ENCODE measurements around the gene BAG1.

Gene BAG1

GRCh38 chr9:33248606-33249005 lies 15.9 kb downstream of the BAG1 start:
- H3K27me3 ChIP-seq (ENCODE audit: control insufficient read depth, low read length) = no peaks in the 10 kb centered on the region
- no peaks in the 10 kb centered on the region for H3K9me2 ChIP-seq (replicated peaks; ENCODE audit: control insufficient read depth, low read length)
- 0 out of 2 replicates have a peak, but pooled peaks cover 4% of the 10 kb centered on the region for H3F3A ChIP-seq (ENCODE audit: control insufficient read depth, insufficient read depth)
- H4K20me1 ChIP-seq (ENCODE audit: control insufficient read depth, insufficient read depth, low read depth, low read length) = no peaks in the 10 kb centered on the region
- H3K4me1 ChIP-seq (ENCODE audit: control insufficient read depth, low read length) = peaks cover 22% of the 10 kb centered on the region
- H3K4me3 ChIP-seq (ENCODE audit: low read length) = no peak overlapping the region
- H3K36me3 ChIP-seq (ENCODE audit: control insufficient read depth, low read length) = peaks cover 14% of the 10 kb centered on the region; the same call in 1 of the 2 replicates
- H3K27ac ChIP-seq (ENCODE audit: low read depth, low read length) = no peak overlapping the region
- H3K79me2 ChIP-seq (ENCODE audit: control insufficient read depth, low read length) = no peaks in the 10 kb centered on the region
- no peaks in the 10 kb centered on the region for H3K9me3 ChIP-seq (ENCODE audit: control insufficient read depth, insufficient read depth, low read length)
- H3K4me2 ChIP-seq (ENCODE audit: low read length) = no peak overlapping the region
- TF ChIP-seq CTCF (IDR thresholded peaks at IDR 0.05; ENCODE audit: low read depth, low read length, poor library complexity, severe bottlenecking) (no peak), EZH2phosphoT487 (IDR thresholded peaks at IDR 0.05; ENCODE audit: borderline replicate concordance, low read length) (no peak)

GRCh38 chr9:33246269-33246860 lies 18.1 kb downstream of the BAG1 start:
- H3K79me2 ChIP-seq (ENCODE audit: control insufficient read depth, low read length) = no peaks in the 10 kb centered on the region
- peaks cover 22% of the 10 kb centered on the region for H3K4me1 ChIP-seq (ENCODE audit: control insufficient read depth, low read length)
- H3K9me3 ChIP-seq (ENCODE audit: control insufficient read depth, insufficient read depth, low read length) = no peaks in the 10 kb centered on the region
- H3K4me2 ChIP-seq (ENCODE audit: low read length) = no peak overlapping the region
- peaks cover 3% of the 10 kb centered on the region; the same call in 1 of the 2 replicates for H3K36me3 ChIP-seq (ENCODE audit: control insufficient read depth, low read length)
- TF ChIP-seq EZH2phosphoT487 (IDR thresholded peaks at IDR 0.05; ENCODE audit: borderline replicate concordance, low read length) = no peak
- no peak for TF ChIP-seq CTCF (IDR thresholded peaks at IDR 0.05; ENCODE audit: low read depth, low read length, poor library complexity, severe bottlenecking)
- H3K9me2 ChIP-seq (replicated peaks; ENCODE audit: control insufficient read depth, low read length) = no peaks in the 10 kb centered on the region
- H3F3A ChIP-seq (ENCODE audit: control insufficient read depth, insufficient read depth) = no peaks in the 10 kb centered on the region
- H3K27ac ChIP-seq (ENCODE audit: low read depth, low read length) = no peak overlapping the region
- no peaks in the 10 kb centered on the region for H4K20me1 ChIP-seq (ENCODE audit: control insufficient read depth, insufficient read depth, low read depth, low read length)
- no peak overlapping the region for H3K4me3 ChIP-seq (ENCODE audit: low read length)
- no peaks in the 10 kb centered on the region for H3K27me3 ChIP-seq (ENCODE audit: control insufficient read depth, low read length)

GRCh38 chr9:33245341-33245740 lies 19.2 kb downstream of the BAG1 start:
- H3K27ac ChIP-seq (ENCODE audit: low read depth, low read length) = no peak overlapping the region
- H3K9me3 ChIP-seq (ENCODE audit: control insufficient read depth, insufficient read depth, low read length) = no peaks in the 10 kb centered on the region
- H3K4me3 ChIP-seq (ENCODE audit: low read length) = no peak overlapping the region
- H3K9me2 ChIP-seq (replicated peaks; ENCODE audit: control insufficient read depth, low read length) = no peaks in the 10 kb centered on the region
- no peak overlapping the region for H3K4me2 ChIP-seq (ENCODE audit: low read length)
- peaks cover 19% of the 10 kb centered on the region for H3K4me1 ChIP-seq (ENCODE audit: control insufficient read depth, low read length)
- no peaks in the 10 kb centered on the region for H3K79me2 ChIP-seq (ENCODE audit: control insufficient read depth, low read length)
- H3F3A ChIP-seq (ENCODE audit: control insufficient read depth, insufficient read depth) = no peaks in the 10 kb centered on the region
- no peaks in the 10 kb centered on the region for H4K20me1 ChIP-seq (ENCODE audit: control insufficient read depth, insufficient read depth, low read depth, low read length)
- TF ChIP-seq CTCF (IDR thresholded peaks at IDR 0.05; ENCODE audit: low read depth, low read length, poor library complexity, severe bottlenecking) (no peak), EZH2phosphoT487 (IDR thresholded peaks at IDR 0.05; ENCODE audit: borderline replicate concordance, low read length) (no peak)
- H3K36me3 ChIP-seq (ENCODE audit: control insufficient read depth, low read length) = peaks cover 3% of the 10 kb centered on the region; the same call in 1 of the 2 replicates
- no peaks in the 10 kb centered on the region for H3K27me3 ChIP-seq (ENCODE audit: control insufficient read depth, low read length)
